NB4 (cell line): ENCODE data around the gene RAC2.
A peak's percentile ranks its signal among the peaks of the same experiment; 100 is the strongest.

ENCODE experiments used
- DNase-seq: peaks from one replicate; pipeline ENCODE4 v3.0.0; 2010; ENCODE audit warnings: low read depth
- H3K4me3 ChIP-seq: one replicate; pipeline ENCODE4 v1.5.1; 2011; ENCODE audit warnings: mild to moderate bottlenecking, low read depth, low read length, moderate library complexity
- MAX ChIP-seq: IDR thresholded peaks from 2 replicates; pipeline ENCODE4 v1.6.1; 2011; ENCODE audit warnings: low read depth, low read length
- MYC ChIP-seq: IDR thresholded peaks from 2 replicates; pipeline ENCODE4 v1.6.1; 2011; ENCODE audit warnings: low read depth, low read length
- POLR2A ChIP-seq: IDR thresholded peaks from 2 replicates; pipeline ENCODE4 v1.6.1; 2011; ENCODE audit warnings: mild to moderate bottlenecking; ENCODE audit not compliant: insufficient read length; ENCODE audit errors: extremely low read depth
- TF ChIP-seq, protein P1 (sequence below): IDR thresholded peaks from one replicate; pipeline ENCODE4 v1.5.1; 2012; ENCODE audit warnings: low read depth, low read length

Gene RAC2

GRCh38 chr22:37231406-37232139 lies 12.5 kb downstream of the RAC2 start:
- no peak for TF ChIP-seq POLR2A
- TF ChIP-seq, protein P1, sequence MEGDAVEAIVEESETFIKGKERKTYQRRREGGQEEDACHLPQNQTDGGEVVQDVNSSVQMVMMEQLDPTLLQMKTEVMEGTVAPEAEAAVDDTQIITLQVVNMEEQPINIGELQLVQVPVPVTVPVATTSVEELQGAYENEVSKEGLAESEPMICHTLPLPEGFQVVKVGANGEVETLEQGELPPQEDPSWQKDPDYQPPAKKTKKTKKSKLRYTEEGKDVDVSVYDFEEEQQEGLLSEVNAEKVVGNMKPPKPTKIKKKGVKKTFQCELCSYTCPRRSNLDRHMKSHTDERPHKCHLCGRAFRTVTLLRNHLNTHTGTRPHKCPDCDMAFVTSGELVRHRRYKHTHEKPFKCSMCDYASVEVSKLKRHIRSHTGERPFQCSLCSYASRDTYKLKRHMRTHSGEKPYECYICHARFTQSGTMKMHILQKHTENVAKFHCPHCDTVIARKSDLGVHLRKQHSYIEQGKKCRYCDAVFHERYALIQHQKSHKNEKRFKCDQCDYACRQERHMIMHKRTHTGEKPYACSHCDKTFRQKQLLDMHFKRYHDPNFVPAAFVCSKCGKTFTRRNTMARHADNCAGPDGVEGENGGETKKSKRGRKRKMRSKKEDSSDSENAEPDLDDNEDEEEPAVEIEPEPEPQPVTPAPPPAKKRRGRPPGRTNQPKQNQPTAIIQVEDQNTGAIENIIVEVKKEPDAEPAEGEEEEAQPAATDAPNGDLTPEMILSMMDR: no peak
- no peak for DNase-seq
- no peak overlapping the region for H3K4me3 ChIP-seq

DNA sequence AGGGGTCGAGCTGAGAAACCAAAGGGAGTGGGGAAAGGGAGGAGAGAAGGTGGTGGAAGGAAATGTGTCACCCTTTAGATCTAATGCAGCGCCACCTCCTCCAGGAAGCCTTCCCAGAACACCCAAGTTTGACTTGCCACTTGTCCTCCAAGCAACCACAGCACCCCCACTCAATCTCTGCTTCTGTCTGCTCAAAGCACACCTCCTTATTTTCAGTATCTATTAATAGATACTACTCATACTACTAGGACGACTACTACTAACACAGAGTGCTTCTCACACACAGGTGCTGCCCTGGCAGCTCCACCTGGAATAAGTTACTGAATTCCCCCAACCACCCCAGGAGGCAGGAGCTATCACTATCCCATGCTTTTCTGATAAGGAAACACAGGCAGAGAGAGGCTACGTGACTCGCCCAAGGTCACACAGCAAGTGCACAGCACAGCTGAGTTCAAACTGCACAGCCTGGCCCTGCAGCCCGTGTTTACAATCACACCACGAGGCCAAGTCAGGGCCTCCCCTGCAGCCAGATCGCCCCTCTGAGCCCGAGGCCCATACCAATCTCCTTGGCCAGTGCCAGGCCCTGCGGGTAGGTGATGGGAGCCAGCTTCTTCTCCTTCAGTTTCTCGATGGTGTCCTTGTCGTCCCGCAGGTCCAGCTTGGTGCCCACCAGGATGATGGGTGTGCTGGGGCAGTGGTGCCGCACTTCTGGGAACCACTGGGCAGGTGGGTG lies 13.2 kb downstream of the RAC2 start:
- DNase-seq: no peak
- H3K4me3 ChIP-seq: no peak overlapping the region
- TF ChIP-seq POLR2A (no peak), MYC (no peak), MAX (no peak)
- TF ChIP-seq, protein P1: no peak

DNA sequence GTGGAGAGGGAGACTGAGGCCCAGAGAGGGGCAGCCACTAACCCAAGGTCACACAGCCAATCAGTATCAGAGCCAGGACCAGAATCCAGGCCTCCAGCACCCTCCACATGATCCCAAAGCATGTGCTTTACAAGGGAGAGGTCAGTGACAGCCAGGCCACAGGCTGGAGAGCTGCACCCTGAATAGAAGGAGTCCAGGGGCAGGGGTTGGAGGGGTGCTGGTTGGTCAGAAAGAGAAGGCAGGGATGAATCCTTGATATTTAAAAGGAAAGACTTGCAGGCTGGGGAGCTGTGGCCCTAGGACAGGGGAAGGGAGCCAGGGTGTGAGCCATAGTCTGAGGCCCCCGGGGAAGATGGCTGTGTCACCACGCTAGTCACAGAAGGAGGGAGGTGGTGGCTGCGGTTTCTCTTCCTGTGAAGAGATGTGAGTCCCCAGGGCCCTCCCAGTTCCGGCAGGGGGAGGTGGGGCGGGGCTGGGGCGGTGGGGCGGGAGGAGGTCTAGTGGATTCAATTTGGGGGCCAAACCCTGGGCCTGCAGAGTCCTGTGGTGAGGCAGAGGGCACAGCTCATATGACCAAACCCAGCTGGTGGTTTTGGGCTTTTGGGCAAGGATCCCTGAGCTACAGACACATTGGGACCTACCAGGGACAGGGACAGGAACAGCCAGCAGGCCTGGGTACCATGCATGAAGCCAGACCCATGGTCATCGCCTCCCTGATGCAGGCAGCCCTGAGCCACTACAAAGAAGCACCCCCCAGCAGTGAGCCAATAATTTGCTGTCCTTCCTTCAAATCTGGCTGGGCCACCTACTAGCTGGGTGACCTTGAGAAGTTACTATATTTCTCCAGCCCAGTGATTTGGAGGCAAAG lies 14.0 kb downstream of the RAC2 start:
- H3K4me3 ChIP-seq: no peak overlapping the region
- peak; percentile 96 for DNase-seq
- TF ChIP-seq MAX: no peak
- TF ChIP-seq MYC: peak; percentile 43; the same call in 1 of the 2 replicates

GRCh38 chr22:37229012-37229804 lies 14.9 kb downstream of the RAC2 start:
- H3K4me3 ChIP-seq: no peak overlapping the region
- peak; percentile 54 for DNase-seq
- no peak for TF ChIP-seq MYC
- no peak for TF ChIP-seq POLR2A
- TF ChIP-seq, protein P1: no peak
- no peak for TF ChIP-seq MAX

GRCh38 chr22:37228106-37229011 lies 15.7 kb downstream of the RAC2 start:
- no peak overlapping the region for H3K4me3 ChIP-seq
- TF ChIP-seq POLR2A (no peak), MYC (no peak)
- no peak for DNase-seq

DNA sequence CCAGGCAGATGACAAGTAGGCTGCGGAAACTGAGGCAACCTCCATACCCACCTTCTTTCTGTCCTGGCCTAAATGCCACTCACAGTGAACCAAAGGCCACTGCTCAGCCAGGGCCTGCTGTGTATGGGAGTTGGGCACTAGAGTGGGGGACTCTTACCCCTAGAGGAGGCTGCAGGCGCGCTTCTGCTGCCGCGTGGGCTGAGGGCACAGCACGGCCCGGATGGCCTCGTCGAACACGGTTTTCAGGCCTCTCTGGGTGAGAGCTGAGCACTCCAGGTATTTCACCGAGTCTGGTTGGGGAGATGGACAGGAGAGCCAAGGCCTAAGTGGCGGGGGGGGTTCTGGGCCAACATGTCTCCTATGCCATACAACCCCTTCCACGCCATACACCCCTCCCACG lies 17.6 kb downstream of the RAC2 start:
- TF ChIP-seq MAX (no peak), MYC (no peak)
- no peak overlapping the region for H3K4me3 ChIP-seq
- no peak for DNase-seq
